RCC 7860 (cell line): Measurements from ENCODE around the gene TMC8.

Source experiments
- DNase-seq: peaks from one replicate; pipeline ENCODE4 v3.0.0-alpha.2; 2015; ENCODE audit warnings: low spot score
- FAIRE-seq: peaks from 2 replicates; lab custom pipeline; 2012; peaks lifted over from hg19 to GRCh38; lab: Jason Lieb, UNC

The TMC8 gene

DNA sequence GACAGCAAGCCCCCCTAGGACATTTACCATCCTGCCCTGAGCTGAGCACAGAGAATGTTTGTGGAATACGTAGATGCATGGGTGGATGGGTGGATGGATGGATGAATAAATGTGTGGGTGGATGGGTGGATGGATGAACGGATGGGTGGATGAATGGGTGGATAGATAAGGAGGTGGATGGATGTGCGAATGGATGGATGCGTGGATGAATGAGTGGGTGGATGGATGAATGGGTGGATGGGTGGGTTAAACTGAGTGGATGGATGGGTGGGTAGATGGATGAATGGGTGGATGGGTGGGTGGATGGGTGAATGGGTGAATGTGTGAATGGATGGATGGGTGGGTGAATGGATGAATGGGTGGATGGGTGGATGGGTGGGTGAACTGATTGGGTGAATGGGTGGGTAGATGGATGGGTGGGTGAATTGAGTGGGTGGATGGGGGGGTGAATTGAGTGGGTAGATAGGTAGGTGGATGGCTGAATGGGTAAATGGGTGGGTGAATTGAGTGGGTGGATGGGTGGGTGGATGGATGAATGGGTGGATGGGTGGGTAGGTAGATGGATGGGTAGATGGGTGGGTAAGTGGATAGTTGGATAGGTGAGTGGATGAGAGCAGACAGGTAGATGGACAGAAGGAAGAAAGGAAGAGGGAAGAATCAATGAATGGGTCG is 7.2 kb upstream of the TMC8 start:
- DNase-seq (no peak), FAIRE-seq (no peak)

DNA sequence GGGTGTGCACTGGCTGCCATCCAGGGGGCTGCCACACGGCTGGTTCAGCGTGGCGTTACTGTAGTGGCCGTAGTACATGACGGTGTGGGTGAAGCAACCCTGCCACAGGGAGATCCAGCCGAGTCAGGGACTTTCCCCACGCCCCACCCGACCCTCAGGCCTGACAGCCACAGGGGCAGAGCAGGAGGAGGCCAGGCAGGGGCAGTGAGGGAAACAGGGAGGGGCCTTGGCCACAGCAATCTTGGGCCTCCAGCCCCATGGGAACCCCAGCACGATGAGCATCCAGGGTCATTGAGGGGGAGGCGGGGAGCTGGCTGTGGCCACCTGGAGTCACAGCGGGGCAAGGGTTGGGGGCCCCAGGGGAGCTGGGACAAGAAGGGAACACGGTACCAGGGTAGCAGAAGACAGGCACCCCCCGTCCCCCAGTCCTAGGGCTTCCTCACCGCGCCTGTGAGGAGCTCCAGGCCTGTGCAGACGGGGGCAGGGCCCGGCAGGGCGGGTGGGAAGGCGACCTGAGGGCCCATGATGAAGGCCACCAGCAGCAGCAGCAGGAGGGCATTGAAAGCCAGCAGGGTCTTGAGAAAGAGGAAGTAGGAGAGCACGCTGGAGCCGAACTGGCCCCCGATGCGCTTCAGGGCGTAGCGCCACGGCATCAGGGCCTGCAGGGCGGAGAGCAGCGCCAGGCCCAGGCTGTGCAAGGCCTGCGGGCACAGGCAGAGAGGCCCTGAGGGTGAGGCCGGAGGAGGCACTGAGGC is 6.3 kb upstream of the TMC8 start:
- DNase-seq, result no peak
- no peak for FAIRE-seq

DNA sequence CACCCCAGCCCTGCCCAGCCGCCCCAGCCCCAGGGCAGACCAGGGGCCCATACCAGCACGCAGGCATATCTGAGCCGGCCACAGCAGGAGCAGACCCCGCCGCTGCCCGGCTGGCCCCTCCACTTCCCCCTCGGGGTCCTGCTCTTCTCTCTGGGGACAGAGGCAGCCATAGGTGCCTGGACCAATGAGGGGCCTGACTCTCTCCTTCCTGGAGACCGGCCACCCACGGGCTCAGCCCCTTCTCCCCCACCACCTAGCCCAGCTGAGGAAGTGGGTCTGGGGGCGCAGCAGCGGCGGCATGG is 5.8 kb upstream of the TMC8 start:
- no peak for FAIRE-seq
- DNase-seq, result no peak

DNA sequence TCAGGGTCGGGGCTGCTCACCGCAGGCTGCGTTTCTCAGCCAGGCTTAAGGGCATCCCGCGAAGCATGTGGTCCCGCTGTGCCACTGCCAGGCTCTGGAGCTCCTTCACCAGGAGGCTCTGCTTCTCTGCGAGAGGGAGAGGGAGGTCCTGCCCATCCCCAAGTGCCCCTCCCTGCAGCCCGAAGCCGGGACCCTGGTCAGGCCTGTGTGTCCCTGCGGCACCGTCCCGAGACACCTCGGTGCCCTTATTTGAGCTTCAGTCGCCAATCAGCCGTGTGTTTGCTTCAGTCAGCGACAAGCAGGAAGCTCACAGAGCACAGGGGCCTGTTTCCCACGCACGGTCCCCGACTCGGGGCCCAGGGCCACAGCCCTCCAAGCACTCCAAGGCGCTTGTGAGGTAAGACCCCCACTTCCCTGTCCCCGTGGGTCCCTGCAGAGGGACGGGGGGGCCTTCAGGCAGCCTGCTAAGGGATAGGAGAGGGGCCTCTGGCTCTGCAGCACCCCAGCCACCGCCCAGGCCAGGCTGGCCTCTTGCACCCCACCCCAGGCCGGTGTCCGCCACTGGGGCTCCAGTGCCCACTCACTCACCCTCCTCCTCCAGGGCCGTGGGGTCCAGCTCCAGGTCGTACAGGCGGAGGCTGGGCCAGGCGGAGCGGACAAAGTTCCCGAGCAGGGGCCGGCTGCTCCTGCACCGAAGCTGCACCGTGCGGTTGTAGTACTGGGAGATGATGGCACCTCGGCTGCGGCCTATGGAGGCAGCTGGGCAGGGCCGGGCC is 5.2 kb upstream of the TMC8 start:
- FAIRE-seq, result no peak
- DNase-seq, result no peak

DNA sequence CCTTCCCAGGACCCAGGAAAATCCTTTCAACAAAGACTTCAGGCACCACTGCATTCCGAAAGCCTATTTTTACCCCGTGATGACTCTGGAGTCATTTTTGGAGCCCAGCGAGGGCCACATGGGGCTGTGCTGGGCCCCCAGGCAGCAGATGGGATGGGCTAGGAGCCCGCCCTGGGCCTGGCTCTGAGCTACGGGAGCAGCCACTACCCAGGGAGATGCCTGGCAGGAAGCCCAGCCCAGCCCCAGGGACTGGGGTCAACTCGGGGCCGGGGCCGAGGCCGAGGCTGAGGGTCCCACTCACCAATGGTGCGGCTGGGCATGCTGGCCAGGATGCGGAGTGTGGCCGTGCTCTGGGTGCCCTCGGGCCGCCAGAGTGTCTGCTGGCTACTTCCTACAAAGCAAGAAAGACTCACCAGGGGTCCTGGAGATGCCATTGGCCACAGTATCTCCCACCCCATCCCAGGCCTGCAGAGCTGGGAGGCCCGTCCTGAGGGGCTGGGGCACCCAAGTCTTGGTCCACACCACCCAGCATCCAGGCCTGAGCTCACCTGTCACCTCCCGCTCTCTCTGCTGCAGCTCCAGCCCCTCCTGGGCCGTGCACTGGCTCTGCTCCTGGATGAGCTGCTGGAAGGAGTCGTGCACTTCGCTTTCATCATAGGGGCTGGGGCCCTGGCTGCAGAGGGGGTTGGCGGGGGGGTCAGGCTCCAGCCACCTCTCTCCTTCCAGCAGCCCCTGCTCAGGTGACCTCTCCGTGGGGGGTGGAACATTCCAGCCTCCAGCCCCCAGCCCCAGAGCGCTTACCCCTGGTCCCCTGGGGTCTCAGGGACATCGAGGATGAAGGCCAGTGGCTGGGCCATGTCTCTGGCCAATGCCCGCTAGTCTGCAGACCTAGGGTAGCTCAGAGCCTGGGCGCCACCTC is 4.3 kb upstream of the TMC8 start:
- FAIRE-seq (no peak), DNase-seq (no peak)

DNA sequence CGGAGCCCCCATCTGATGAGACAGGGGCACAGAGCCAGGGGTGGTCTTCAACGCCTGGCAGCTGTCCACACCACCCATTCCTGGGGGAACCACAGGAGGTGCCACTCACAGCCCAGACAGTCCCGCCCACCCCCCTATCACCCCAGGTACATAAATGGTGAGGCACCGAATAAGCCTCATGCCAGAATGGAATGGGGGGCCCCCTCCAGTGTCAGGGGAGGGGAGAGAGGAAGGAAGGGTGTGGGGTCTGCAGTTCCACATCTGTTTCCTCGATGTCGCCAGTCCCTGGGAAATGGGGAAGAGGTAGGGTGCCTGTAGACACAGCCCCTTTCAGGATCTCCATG is 3.7 kb upstream of the TMC8 start:
- FAIRE-seq (no peak), DNase-seq (no peak)

DNA sequence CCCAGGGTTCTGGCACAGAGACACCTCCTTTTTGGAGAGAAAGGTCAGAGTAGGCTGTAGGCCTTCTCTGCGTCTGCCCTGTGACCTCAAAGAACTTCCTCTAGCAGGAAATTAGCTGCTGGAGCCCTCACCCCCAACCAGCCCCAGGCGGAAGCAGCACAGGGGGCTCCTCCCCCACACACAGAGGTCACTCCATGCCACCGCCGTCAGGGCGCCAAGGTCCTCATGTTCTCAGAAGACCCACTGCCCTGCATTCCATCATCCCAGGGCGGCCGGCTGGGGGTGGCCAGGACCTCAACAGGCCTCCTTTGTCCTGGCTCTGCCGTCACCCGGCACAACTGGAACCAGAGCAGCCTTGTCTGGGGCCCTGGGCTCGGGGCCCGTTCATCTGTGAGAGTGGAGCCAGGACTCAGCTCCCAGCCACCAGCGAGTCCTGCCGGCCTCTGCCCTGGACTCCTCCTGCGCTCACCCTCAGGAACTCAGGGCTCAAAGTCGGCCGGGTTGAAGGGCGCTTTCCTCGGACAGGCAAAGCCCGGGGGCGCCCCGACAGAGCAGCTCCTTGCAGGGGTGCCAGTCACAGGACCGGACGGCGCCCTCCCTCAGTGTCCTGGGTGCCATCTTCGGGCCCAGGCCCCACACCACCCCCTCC is 3.2 kb upstream of the TMC8 start:
- DNase-seq (no peak), FAIRE-seq (no peak)

DNA sequence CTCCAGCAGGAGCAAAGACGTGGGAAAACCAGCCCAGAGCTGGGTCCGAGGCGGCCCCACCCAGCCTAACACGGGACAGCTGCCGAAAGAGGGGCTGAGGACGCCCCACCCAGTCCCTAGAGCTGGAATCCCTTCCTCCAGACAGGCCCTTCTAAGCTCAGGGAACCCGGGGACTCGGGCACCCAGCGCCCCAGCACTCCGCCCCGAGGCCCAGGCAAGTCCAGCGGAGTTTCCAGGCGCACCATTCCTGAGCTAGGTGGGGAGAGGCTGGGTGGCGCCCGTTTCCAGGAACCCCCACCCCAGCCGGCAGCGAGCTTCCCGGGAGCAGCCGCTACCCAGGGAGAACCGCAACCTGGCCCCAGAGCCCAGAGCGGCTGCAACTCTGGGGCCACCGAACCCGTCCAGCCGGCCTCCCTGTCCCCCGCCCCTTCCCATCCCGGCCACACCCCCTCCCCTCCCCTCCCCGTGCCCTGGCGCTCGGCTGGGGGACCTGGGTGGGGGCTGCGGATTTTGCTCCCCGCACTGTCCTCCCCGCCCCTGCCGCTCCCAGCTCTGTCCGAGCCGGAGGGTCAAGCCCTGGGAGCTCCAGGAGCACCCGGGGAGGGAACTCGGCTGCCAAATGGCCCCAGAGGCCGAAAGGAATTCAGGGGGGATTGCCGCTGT is 2.6 kb upstream of the TMC8 start:
- DNase-seq, result no peak

DNA sequence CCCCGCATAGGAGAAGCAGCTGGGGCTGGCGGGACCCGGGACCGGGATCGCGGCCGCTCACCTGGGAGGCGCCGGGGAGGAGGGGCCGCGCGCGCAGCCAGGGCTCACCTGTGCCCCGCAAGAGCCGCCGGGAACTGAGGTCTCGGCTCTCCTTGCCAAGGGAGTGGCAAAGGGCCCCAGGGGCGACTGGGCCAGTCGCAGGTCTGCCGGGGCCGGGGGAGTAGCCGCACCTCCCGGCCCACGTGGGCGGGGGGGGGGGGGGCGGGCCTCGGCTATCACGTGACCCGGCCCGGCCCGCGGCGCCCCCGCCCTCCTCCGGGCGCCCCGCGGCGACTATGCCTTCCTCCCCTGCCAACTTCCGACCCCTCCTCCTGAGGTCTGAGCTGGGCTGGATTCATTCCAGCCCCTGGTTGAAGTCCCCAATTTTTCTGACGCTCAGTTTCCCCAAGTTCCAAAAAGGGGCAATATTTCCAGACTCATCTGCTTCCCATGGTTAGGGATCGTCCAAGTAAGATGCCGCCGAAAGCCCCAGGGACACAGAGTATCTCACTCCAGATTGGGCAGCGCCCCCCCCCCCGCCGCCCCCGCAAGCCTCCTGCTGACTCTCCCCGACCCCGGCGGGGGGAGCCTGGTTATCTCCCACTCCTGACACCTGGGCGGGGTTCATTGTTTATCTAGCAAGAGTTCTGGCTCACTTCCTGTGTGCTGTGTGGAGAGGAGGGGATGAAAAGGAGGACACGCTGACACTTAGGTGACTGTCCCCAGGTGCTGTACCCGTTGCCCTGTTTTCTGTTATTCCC is 1.8 kb upstream of the TMC8 start, which contains the start of gene TMC6:
TSS of gene TMC6 (minus strand) at position 205 of the 800 bp plus-strand sequence. CDS start 1,923 bp downstream, outside the sequence.
- FAIRE-seq, result no peak
- DNase-seq, result no peak

More for the DNA sequence above, 2.6 kb upstream of the TMC8 start:
- FAIRE-seq, result no peak

DNA sequence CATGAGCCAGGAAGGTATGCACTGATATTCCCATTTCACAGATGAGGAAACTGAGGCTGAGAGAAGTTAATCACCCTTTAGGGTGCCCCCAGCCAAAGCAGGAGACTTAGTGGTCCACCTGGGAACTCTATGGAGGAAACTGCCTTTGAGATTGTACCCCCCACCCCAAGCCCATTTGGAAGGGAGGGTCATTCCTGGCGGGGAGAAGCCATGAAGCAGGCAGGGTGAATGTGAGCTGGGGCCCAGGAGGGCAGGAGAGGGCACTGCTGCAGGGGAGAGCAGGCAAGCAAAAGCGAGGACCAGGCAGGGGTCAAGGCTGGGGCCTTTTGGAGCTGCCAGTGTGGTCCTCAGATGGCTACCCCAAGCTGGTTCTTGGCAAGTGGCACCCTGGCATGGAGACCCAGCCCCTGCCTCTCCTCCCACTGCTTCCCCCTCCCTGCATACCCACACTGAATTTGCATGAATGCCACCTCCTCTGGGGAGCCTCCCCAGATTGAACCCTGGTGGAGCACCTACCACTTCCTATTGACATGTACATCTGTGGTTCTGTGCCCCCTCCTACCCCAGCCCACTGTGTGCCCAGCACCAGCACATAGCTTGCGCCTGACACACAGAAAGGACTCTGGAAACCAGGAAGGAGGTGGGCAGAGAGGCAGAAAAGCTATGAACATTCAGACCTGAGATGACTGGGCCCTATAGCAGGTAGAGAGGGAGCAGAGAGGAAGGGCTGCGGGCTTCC is 1.1 kb upstream of the TMC8 start:
- FAIRE-seq (no peak), DNase-seq (no peak)

DNA sequence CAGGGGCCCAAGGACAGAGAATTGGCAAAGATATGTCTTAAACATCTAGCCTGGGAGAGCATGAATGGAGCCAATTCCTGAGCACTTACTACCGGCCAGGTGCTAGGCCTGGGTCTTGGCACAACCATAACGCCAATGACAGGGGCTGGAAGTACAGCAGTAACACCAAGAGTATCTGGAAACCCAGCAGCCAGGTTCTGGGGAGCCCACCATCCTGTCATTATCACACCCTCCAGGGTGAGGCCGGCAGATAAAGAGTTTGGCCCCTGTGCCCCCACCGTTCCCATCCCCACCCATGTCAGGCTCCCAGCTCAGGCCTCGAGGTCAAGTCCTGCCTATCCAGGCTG is 508 bp upstream of the TMC8 start:
- FAIRE-seq, result no peak
- no peak for DNase-seq

DNA sequence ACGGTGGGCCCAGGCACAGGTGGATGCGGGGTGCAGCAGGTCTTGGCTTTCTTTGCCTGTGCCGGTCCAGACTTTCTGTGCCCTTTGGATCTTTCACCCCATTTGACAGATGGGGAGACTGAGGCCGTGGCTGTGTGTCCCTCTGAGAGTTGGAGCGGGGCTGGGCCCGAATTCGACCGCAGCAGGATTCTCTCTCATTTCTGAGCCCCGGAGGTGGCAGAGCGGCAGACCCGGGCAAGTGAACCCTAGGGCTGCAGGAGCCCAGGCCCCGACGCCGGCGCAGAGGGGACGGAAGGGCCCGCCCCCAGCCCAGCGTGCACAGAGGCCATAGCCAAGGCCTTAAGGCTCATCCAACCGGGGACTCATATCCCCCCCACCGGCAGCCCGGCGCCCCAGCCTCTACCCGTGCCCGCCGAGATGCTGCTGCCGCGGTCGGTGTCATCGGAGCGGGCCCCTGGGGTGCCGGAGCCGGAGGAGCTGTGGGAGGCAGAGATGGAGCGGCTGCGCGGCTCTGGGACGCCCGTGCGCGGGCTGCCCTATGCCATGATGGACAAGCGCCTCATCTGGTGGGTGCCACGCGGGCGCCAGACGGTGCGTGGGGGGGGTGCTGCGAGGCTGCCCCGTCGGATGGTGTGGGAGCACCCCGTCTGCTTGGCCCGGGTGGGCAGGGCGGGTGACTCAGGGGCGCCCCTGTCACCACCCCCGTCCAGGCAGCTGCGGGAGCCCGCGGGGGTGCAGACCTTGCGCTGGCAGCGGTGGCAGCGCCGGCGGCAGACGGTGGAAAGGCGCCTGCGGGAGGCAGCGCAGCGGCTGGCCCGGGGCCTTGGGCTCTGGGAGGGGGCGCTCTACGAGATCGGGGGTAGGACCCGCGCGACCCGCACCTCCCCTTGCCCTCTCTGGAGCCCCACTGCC is 857 bp downstream of the TMC8 start:
- no peak for DNase-seq
- no peak for FAIRE-seq

DNA sequence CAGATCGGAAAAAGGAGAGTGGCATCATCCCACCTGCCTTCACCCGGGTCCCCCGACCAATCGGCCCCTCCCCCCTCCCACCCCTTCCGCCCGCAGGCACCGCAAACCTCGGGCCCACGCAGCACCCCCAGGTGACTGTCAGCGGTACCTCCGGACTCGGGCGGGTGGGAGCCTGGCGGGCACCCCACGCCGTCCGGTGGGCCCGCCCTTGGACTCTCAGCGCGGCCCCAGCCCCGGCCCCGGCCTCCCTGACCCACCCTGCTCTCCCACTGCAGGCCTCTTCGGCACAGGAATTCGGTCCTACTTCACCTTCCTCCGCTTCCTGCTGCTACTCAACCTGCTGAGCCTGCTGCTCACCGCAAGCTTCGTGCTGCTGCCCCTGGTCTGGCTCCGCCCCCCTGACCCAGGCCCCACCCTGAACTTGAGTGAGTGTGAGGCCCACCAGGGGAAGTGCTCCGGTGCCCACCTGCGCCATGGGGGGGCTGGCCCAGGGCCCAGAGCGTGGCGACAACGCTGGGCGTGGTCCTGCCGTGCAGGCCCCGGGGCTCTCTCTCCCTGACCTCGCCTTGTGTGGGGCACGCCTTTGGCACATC is 1.6 kb downstream of the TMC8 start:
- no peak for FAIRE-seq
- no peak for DNase-seq

DNA sequence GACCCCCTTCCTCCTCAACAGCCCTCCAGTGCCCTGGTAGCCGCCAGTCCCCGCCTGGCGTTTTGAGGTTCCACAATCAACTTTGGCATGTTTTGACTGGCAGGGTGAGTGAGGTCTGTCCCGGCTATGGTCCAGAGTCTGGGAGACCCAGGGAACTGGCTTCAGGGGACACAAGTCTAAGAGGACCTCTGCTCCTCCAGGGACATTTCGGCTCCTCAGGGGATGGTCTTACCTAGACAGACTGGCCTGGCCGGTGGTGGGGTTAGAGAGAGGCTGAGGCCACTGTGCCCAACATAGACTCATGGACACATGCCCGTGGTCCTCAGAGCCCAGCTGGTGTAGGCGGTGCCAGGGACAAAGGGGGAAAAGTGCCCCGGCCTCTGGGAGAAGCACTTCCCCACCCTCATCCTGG is 2.2 kb downstream of the TMC8 start:
- FAIRE-seq (no peak), DNase-seq (no peak)

DNA sequence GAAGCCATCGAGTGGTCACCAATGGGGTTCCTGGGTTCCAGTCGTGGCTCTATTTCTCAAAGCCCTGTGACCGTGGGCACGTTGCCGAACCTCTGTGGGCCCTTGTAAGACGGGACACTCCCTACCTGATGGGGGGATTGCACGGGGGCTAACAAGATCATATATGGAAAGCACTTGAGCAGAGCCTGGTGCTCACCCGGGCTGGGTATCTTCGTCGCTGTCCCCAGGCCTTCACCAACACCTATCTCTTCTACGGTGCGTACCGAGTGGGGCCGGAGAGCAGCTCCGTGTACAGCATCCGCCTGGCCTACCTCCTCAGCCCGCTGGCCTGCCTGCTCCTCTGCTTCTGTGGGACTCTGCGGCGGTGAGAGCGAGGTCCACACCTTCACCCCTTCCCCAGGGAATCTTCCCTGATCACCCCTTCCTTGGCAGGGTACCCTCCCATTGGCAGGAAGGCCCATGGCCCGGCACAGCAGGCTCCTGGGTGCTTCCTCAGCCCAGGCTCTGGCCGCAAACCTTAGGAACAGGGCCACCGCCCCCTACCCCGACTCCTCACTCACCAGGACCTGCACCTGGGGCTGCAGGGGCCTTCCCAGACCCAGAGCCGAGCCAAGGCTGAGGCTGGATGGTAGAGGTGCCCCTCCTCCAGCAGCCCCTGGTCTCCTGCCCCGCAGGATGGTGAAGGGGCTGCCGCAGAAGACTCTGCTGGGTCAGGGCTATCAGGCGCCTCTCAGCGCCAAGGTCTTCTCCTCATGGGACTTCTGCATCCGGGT is 2.8 kb downstream of the TMC8 start:
- DNase-seq, result no peak
- FAIRE-seq, result no peak
